ENCODE measurements around the gene JMY.

Gene JMY

DNA sequence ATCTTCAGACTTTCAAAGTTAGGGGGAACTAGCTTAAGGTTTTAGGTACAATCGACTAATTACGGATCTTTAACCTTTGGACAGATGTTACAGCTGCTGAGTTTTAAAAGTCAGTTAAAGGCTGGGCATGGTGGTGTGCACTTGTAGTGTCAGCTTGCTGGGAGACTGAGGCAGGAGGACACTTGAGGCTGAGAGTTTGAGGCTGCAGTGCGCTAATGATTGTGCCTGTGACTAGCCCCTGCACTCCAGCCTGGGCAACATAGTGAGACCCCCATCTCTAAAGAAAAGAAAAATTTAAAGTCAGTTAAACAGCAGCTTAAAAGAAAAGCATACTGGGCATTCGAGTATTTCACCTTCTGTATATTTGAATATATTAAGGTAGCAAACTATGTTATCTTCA, 51.4 kb downstream of the JMY start:
- Histone ChIP-seq H3K27ac (ENCODE audit: low read length) (no peak overlapping the region), H3K79me2 (ENCODE audit: low read length) (no peaks in the 10 kb centered on the region), H2AFZ (ENCODE audit: low read length) (no peak overlapping the region), H3F3A (ENCODE audit: insufficient read depth, low read length) (no peaks in the 10 kb centered on the region), H3K27me3 (replicated peaks; ENCODE audit: insufficient read depth, low read length) (no peaks in the 10 kb centered on the region), H3K4me1 (ENCODE audit: low read length) (peaks cover 3% of the 10 kb centered on the region; the same call in 1 of the 2 replicates), H3K9me2 (replicated peaks; ENCODE audit: insufficient read depth, low read length) (no peaks in the 10 kb centered on the region), H3K9me3 (replicated peaks; ENCODE audit: insufficient read depth, low read length) (no peaks in the 10 kb centered on the region), H3K36me3 (replicated peaks; ENCODE audit: insufficient read depth, low read length) (no peaks in the 10 kb centered on the region; the same call in 1 of the 2 replicates), H4K20me1 (ENCODE audit: insufficient read depth, low read length) (no peaks in the 10 kb centered on the region), H3K4me3 (ENCODE audit: low read length) (no peak overlapping the region), H3K9ac (ENCODE audit: low read length) (no peak overlapping the region), H3K4me2 (ENCODE audit: low read depth, low read length) (no peak overlapping the region)
- TF ChIP-seq EZH2 (optimal IDR thresholded peaks at IDR 0.05; ENCODE audit: low read depth, low read length) (no peak), EZH2phosphoT487 (IDR thresholded peaks at IDR 0.05; ENCODE audit: low read length) (no peak)
- TF ChIP-seq, protein P1, sequence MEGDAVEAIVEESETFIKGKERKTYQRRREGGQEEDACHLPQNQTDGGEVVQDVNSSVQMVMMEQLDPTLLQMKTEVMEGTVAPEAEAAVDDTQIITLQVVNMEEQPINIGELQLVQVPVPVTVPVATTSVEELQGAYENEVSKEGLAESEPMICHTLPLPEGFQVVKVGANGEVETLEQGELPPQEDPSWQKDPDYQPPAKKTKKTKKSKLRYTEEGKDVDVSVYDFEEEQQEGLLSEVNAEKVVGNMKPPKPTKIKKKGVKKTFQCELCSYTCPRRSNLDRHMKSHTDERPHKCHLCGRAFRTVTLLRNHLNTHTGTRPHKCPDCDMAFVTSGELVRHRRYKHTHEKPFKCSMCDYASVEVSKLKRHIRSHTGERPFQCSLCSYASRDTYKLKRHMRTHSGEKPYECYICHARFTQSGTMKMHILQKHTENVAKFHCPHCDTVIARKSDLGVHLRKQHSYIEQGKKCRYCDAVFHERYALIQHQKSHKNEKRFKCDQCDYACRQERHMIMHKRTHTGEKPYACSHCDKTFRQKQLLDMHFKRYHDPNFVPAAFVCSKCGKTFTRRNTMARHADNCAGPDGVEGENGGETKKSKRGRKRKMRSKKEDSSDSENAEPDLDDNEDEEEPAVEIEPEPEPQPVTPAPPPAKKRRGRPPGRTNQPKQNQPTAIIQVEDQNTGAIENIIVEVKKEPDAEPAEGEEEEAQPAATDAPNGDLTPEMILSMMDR (IDR thresholded peaks at IDR 0.05; ENCODE audit: low read length): no peak
- DNase-seq: no peak

DNA sequence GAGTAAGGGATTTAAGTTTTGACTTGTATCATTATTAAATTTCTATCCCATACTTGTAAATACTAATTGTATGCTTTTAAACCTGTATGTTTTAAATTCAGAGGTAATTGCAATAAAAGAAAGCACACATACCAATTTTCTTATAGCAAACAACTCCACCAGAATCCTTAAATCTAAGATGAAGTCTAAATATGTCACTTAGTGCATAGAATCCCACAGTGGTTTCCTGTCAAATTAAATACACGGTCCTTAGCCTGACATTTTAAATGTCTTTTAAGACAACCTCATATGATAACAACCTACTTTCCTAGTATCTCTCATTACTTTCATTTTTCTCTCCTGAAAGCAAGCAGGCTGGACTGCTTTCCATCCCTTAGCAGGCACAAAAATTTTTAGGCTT, 52.0 kb downstream of the JMY start:
- no peak for DNase-seq
- H3F3A ChIP-seq (ENCODE audit: insufficient read depth, low read length): no peaks in the 10 kb centered on the region
- H3K9ac ChIP-seq (ENCODE audit: low read length): no peak overlapping the region
- no peaks in the 10 kb centered on the region for H3K9me3 ChIP-seq (replicated peaks; ENCODE audit: insufficient read depth, low read length)
- H3K9me2 ChIP-seq (replicated peaks; ENCODE audit: insufficient read depth, low read length): no peaks in the 10 kb centered on the region
- no peak overlapping the region for H3K4me2 ChIP-seq (ENCODE audit: low read depth, low read length)
- H2AFZ ChIP-seq (ENCODE audit: low read length): no peak overlapping the region
- TF ChIP-seq EZH2 (optimal IDR thresholded peaks at IDR 0.05; ENCODE audit: low read depth, low read length): no peak
- TF ChIP-seq, protein P1 (IDR thresholded peaks at IDR 0.05; ENCODE audit: low read length): no peak
- TF ChIP-seq EZH2phosphoT487 (IDR thresholded peaks at IDR 0.05; ENCODE audit: low read length): no peak
- no peak overlapping the region for H3K27ac ChIP-seq (ENCODE audit: low read length)
- H3K36me3 ChIP-seq (replicated peaks; ENCODE audit: insufficient read depth, low read length): no peaks in the 10 kb centered on the region; the same call in 1 of the 2 replicates
- H3K79me2 ChIP-seq (ENCODE audit: low read length): no peaks in the 10 kb centered on the region
- no peaks in the 10 kb centered on the region for H3K27me3 ChIP-seq (replicated peaks; ENCODE audit: insufficient read depth, low read length)
- H3K4me3 ChIP-seq (ENCODE audit: low read length): no peak overlapping the region
- H3K4me1 ChIP-seq (ENCODE audit: low read length): peaks cover 3% of the 10 kb centered on the region; the same call in 1 of the 2 replicates
- no peaks in the 10 kb centered on the region for H4K20me1 ChIP-seq (ENCODE audit: insufficient read depth, low read length)

DNA sequence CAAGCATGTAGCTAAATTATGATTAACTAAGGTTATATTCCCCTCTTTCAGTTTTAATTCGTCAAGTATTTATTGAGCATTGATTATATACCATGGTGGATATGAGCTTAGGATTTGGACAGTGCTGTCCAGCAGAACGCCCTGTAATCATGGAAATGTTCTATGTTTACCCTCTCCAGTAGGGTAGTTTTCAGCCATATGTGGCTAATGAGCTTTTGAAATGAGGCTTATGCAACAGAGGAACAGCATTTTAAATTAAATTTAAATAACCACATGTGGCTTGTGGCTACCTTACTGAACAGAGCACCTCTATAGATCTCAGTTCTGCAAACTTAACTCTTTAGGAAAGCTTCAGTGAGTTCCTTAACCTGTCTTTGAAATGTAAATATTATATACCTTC, 59.1 kb downstream of the JMY start:
- TF ChIP-seq EZH2 (optimal IDR thresholded peaks at IDR 0.05; ENCODE audit: low read depth, low read length) (no peak), EZH2phosphoT487 (IDR thresholded peaks at IDR 0.05; ENCODE audit: low read length) (no peak)
- TF ChIP-seq, protein P1 (IDR thresholded peaks at IDR 0.05; ENCODE audit: low read length): no peak

More for the DNA sequence above, 59.1 kb downstream of the JMY start:
- no peaks in the 10 kb centered on the region for H3K27me3 ChIP-seq (replicated peaks; ENCODE audit: insufficient read depth, low read length)
- H3K9ac ChIP-seq (ENCODE audit: low read length): no peak overlapping the region
- no peak overlapping the region for H3K4me3 ChIP-seq (ENCODE audit: low read length)
- no peaks in the 10 kb centered on the region for H3F3A ChIP-seq (ENCODE audit: insufficient read depth, low read length)
- no peaks in the 10 kb centered on the region; the same call in 1 of the 2 replicates for H3K36me3 ChIP-seq (replicated peaks; ENCODE audit: insufficient read depth, low read length)
- H3K27ac ChIP-seq (ENCODE audit: low read length): no peak overlapping the region
- no peak overlapping the region for H2AFZ ChIP-seq (ENCODE audit: low read length)
- DNase-seq: no peak
- no peaks in the 10 kb centered on the region for H3K9me2 ChIP-seq (replicated peaks; ENCODE audit: insufficient read depth, low read length)
- H4K20me1 ChIP-seq (ENCODE audit: insufficient read depth, low read length): no peaks in the 10 kb centered on the region
- H3K9me3 ChIP-seq (replicated peaks; ENCODE audit: insufficient read depth, low read length): no peaks in the 10 kb centered on the region
- H3K79me2 ChIP-seq (ENCODE audit: low read length): no peaks in the 10 kb centered on the region
- no peaks in the 10 kb centered on the region for H3K4me1 ChIP-seq (ENCODE audit: low read length)
- H3K4me2 ChIP-seq (ENCODE audit: low read depth, low read length): no peak overlapping the region

Measured in MM.1S (cell line).